ENCODE data around the gene MEIS1.

DNA sequence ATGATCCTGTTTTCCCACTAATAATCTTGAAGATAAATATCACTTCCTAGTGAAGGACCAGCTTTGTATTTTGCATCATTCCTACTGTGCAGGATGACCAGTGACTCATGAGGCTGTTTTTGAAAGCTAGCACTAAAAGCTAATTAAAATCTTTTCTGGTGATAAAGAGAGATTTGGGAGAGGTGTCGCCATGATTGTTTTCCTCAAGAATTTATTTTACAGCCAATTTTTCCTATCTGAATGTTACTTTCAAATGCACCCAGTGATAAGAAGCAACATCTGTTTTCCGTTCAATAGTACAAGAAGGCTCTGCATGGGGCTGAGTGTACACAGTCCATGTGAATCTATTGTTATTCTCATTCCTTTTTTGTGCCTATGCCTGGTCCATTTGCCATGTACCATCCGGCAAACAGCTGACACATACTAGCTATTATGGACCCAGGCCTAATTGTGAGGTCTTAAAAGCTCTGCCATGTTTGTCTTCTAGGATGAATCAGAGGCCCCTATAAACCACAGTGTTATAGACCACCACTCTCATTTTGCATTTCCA, 28.4 kb downstream of the MEIS1 start:
- no peak for TF ChIP-seq POLR2A (IDR thresholded peaks at IDR 0.05; ENCODE audit: low read depth, low read length)
- TF ChIP-seq POLR2AphosphoS5 (IDR thresholded peaks at IDR 0.05; ENCODE audit: low read depth, low read length): no peak

Measured in GM12892 (cell line).